H9 (cell line): ENCODE results near the gene NFS1. TPM values are rescaled to one million over a fixed set of nuclear protein-coding genes. Genes with fewer than 3 reads are reported as not detected.

Experiments used
- DNase-seq: peaks from one replicate; pipeline ENCODE4 v3.0.0-alpha.2; 2017
- H2AFZ ChIP-seq: one replicate; pipeline ENCODE4 v1.6.1; 2013; ENCODE audit warnings: mild to moderate bottlenecking, low read length, control low read depth, moderate library complexity
- H2AK5ac ChIP-seq: 2 replicates; pipeline ENCODE4 v1.6.1; 2013; ENCODE audit warnings: low read length, control low read depth, mixed read lengths; ENCODE audit not compliant: insufficient read length
- H2BK120ac ChIP-seq: one replicate; pipeline ENCODE4 v1.6.1; 2013; ENCODE audit warnings: low read depth, mild to moderate bottlenecking, low read length, control low read depth, inconsistent platforms; ENCODE audit not compliant: poor library complexity, severe bottlenecking
- H2BK12ac ChIP-seq: 2 replicates; pipeline ENCODE4 v1.6.1; 2013; ENCODE audit warnings: low read length, control low read depth, mixed read lengths, low read depth; ENCODE audit not compliant: insufficient read length
- H2BK15ac ChIP-seq: 2 replicates; pipeline ENCODE4 v1.6.1; 2013; ENCODE audit warnings: low read depth, low read length, control low read depth
- H2BK20ac ChIP-seq: one replicate; pipeline ENCODE4 v1.6.1; 2013; ENCODE audit warnings: low read depth, mild to moderate bottlenecking, low read length, control low read depth, inconsistent platforms; ENCODE audit not compliant: poor library complexity, severe bottlenecking
- H2BK5ac ChIP-seq: 2 replicates; pipeline ENCODE4 v1.6.1; 2013; ENCODE audit warnings: low read length, control low read depth, mixed read lengths; ENCODE audit not compliant: insufficient read length
- H3K14ac ChIP-seq: 2 replicates; pipeline ENCODE4 v1.6.1; 2013; ENCODE audit warnings: low read length, control low read depth; ENCODE audit not compliant: insufficient read depth
- H3K18ac ChIP-seq: 2 replicates; pipeline ENCODE4 v1.6.1; 2013; ENCODE audit warnings: low read depth, mild to moderate bottlenecking, mixed read lengths, low read length, control low read depth; ENCODE audit not compliant: insufficient read length
- H3K23ac ChIP-seq: 2 replicates; pipeline ENCODE4 v1.6.1; 2013; ENCODE audit warnings: low read length, control low read depth, mixed read lengths, low read depth; ENCODE audit not compliant: insufficient read length
- H3K23me2 ChIP-seq: 2 replicates; pipeline ENCODE4 v1.6.1; 2013; ENCODE audit warnings: low read depth, mild to moderate bottlenecking, mixed read lengths, low read length, control low read depth; ENCODE audit not compliant: insufficient read length, poor library complexity, severe bottlenecking
- H3K27ac ChIP-seq: 2 replicates; pipeline ENCODE4 v1.5.1; 2013; ENCODE audit warnings: low read length, control low read depth, mixed read lengths, low read depth; ENCODE audit not compliant: insufficient read length
- H3K27me3 ChIP-seq: 2 replicates; pipeline ENCODE4 v1.6.1; 2013; ENCODE audit warnings: low read length, control low read depth, inconsistent platforms; ENCODE audit not compliant: insufficient read depth
- H3K4ac ChIP-seq: 2 replicates; pipeline ENCODE4 v1.6.1; 2013; ENCODE audit warnings: low read depth, mild to moderate bottlenecking, control low read depth, inconsistent platforms, low read length, moderate library complexity
- H3K4me1 ChIP-seq: 2 replicates; pipeline ENCODE4 v1.6.1; 2013; ENCODE audit warnings: low read length, control low read depth, inconsistent platforms; ENCODE audit not compliant: insufficient read depth
- H3K4me2 ChIP-seq: 2 replicates; pipeline ENCODE4 v1.6.1; 2013; ENCODE audit warnings: low read length, control low read depth, mixed read lengths; ENCODE audit not compliant: insufficient read length, insufficient read depth
- H3K56ac ChIP-seq: 2 replicates; pipeline ENCODE4 v1.6.1; 2013; ENCODE audit warnings: low read depth, mild to moderate bottlenecking, mixed read lengths, low read length, control low read depth; ENCODE audit not compliant: insufficient read length
- H3K79me1 ChIP-seq: 2 replicates; pipeline ENCODE4 v1.6.1; 2013; ENCODE audit warnings: low read depth, mild to moderate bottlenecking, moderate library complexity, low read length, control low read depth, inconsistent platforms; ENCODE audit not compliant: insufficient read depth, poor library complexity, severe bottlenecking
- H3K79me2 ChIP-seq: 2 replicates; pipeline ENCODE4 v1.6.1; 2013; ENCODE audit warnings: low read length, control low read depth, inconsistent platforms; ENCODE audit not compliant: insufficient read depth
- H3K9ac ChIP-seq: 2 replicates; pipeline ENCODE4 v1.6.1; 2013; ENCODE audit warnings: low read length, control low read depth, mixed read lengths; ENCODE audit not compliant: insufficient read length; ENCODE audit errors: extremely low read depth
- H3K9me3 ChIP-seq: one replicate; pipeline ENCODE4 v1.6.1; 2013; ENCODE audit warnings: low read depth, low read length, inconsistent platforms; ENCODE audit not compliant: control insufficient read depth
- H3T11ph ChIP-seq: one replicate; pipeline ENCODE4 v1.6.1; 2013; ENCODE audit warnings: mild to moderate bottlenecking, low read length, control low read depth, inconsistent platforms
- H4K20me1 ChIP-seq: one replicate; pipeline ENCODE4 v1.6.1; 2013; ENCODE audit not compliant: control insufficient read depth, insufficient read length, insufficient read depth
- H4K5ac ChIP-seq: 2 replicates; pipeline ENCODE4 v1.6.1; 2013; ENCODE audit warnings: low read depth, mild to moderate bottlenecking, mixed read lengths, low read length, control low read depth; ENCODE audit not compliant: insufficient read length
- H4K8ac ChIP-seq: replicated peaks from 2 replicates; pipeline ENCODE4 v1.6.1; 2013; ENCODE audit warnings: low read length, control low read depth, mixed read lengths, low read depth; ENCODE audit not compliant: insufficient read length
- H4K91ac ChIP-seq: 2 replicates; pipeline ENCODE4 v1.6.1; 2013; ENCODE audit warnings: low read depth, mild to moderate bottlenecking, moderate library complexity, mixed read lengths, low read length, control low read depth; ENCODE audit not compliant: insufficient read length
- H3K27ac Mint-ChIP-seq, 3 experiments: 2 replicates in 2 of 3; 3 replicates in 1 of 3; pipeline ENCODE4 v1.8.0; 2020 to 2021; ENCODE audit warnings: mixed read lengths in 3 of 3, mild to moderate bottlenecking in 1 of 3, moderate library complexity in 1 of 3
- H3K27me3 Mint-ChIP-seq: 2 replicates; pipeline ENCODE4 v1.8.0; 2021; ENCODE audit warnings: low read depth, mild to moderate bottlenecking, moderate library complexity, mixed read lengths
- H3K36me3 Mint-ChIP-seq, 3 experiments: 2 replicates in 2 of 3; 3 replicates in 1 of 3; pipeline ENCODE4 v1.8.0; 2020 to 2021; ENCODE audit warnings: low read depth in 3 of 3, mixed read lengths in 3 of 3; ENCODE audit not compliant: insufficient read depth in 1 of 3
- H3K4me1 Mint-ChIP-seq, 2 experiments: 2 replicates each; pipeline ENCODE4 v1.8.0; 2020; ENCODE audit warnings: mixed read lengths in 2 of 2
- H3K4me3 Mint-ChIP-seq, 2 experiments: 2 replicates in 1 of 2; 3 replicates in 1 of 2; pipeline ENCODE4 v1.8.0; 2020 to 2021; ENCODE audit warnings: mild to moderate bottlenecking in 2 of 2, mixed read lengths in 2 of 2, moderate library complexity in 1 of 2
- H3K9me3 Mint-ChIP-seq, 2 experiments: 2 replicates in 1 of 2; 3 replicates in 1 of 2; pipeline ENCODE4 v1.8.0; 2020; ENCODE audit warnings: mild to moderate bottlenecking in 2 of 2, mixed read lengths in 2 of 2, moderate library complexity in 1 of 2
- CTCF ChIP-seq: fragments of 200-600 bp; sonication (generic); conservative IDR thresholded peaks from 3 replicates; pipeline ENCODE4 v1.8.0; 2021; ENCODE audit warnings: antibody characterized with exemption, mild to moderate bottlenecking
- whole genome bisulfite sequencing: extraction: QIAGEN DNeasy Blood & Tissue Kit; methylation state at CpG from one replicate; pipeline ENCODE4 v1.1.7; 2013; ENCODE audit warnings: missing lambda C conversion rate, low lambda C conversion rate, mixed read lengths; ENCODE audit not compliant: insufficient read length; ENCODE audit errors: extremely low coverage; 5-methylcytosine and 5-hydroxymethylcytosine counted together
- total RNA-seq: library from RNA; stranded (reverse); gene quantifications from 2 replicates; pipeline ENCODE4 v1.2.1, GENCODE V29; 2021

NFS1 gene
- total RNA-seq, 1 experiment from 2014 or later, result 26.6 TPM

- H3K27ac Mint-ChIP-seq, result peak within 1 kb of the TSS; percentile 99 to 100 (median 100)
- Histone ChIP-seq H4K91ac (peak within 1 kb of the TSS; percentile 100), H3K4me1 (no peaks in the 10 kb centered on the region)
Observed at GRCh38 chr20:35741892-35742740, 43.0 kb upstream of the NFS1 start, which contains the start of gene RBM39. TSS of gene RBM39 (minus strand) at chr20:35742260. CDS start at chr20:35740874, 1,386 bp downstream.

More at GRCh38 chr20:35741892-35742740, 43.0 kb upstream of the NFS1 start, which contains the start of gene RBM39:
- peak; percentile 49 for TF ChIP-seq CTCF
- Histone ChIP-seq H3T11ph (peak within 1 kb of the TSS; percentile 57), H3K14ac (peak within 1 kb of the TSS; percentile 100), H3K9me3 (no peaks in the 10 kb centered on the region), H3K4ac (peak within 1 kb of the TSS; percentile 100), H2BK120ac (peak within 1 kb of the TSS; percentile 91), H2AK5ac (peak within 1 kb of the TSS; percentile 7), H4K20me1 (no peaks in the 10 kb centered on the region), H3K27ac (peak within 1 kb of the TSS; percentile 57), H2AFZ (no peak within 1 kb of the TSS), H2BK15ac (no peak within 1 kb of the TSS), H3K27me3 (no peaks in the 10 kb centered on the region), H3K23me2 (peaks cover 4% of the 10 kb centered on the region), H3K18ac (peak within 1 kb of the TSS; percentile 96), H4K5ac (peak within 1 kb of the TSS; percentile 98), H4K8ac (peak within 1 kb of the TSS; percentile 80), H3K79me1 (peaks cover 4% of the 10 kb centered on the region), H2BK5ac (peak within 1 kb of the TSS; percentile 46), H3K79me2 (peaks cover 25% of the 10 kb centered on the region), H3K9ac (peak within 1 kb of the TSS; percentile 96), H3K23ac (no peak within 1 kb of the TSS), H3K56ac (peak within 1 kb of the TSS; percentile 71), H2BK12ac (peak within 1 kb of the TSS; percentile 42), H2BK20ac (peak within 1 kb of the TSS; percentile 99), H3K4me2 (peak within 1 kb of the TSS; percentile 62)
- peak; percentile 100 for DNase-seq
- WGBS, result no CpG with 5 or more reads among the region's 66 CpGs
- H3K4me3 Mint-ChIP-seq, result peak within 1 kb of the TSS; percentile 99
- H3K9me3 Mint-ChIP-seq, result peaks cover 3 to 6% of the 10 kb centered on the region in 2 experiments; a peak in 4 of 5 replicates
- peaks cover 36 to 48% (median 43%) of the 10 kb centered on the region in 3 experiments for H3K36me3 Mint-ChIP-seq
- H3K4me1 Mint-ChIP-seq, result peaks cover 25 to 30% of the 10 kb centered on the region in 2 experiments
- no peaks in the 10 kb centered on the region; the same call in 1 of the 2 replicates for H3K27me3 Mint-ChIP-seq
